HCT116 (cell line): ENCODE data around the gene CENPP. TPM values are rescaled to one million over a fixed set of nuclear protein-coding genes. Genes with fewer than 3 reads are reported as not detected.

ENCODE experiments used
- ATAC-seq: fragments of 200-7000 bp; cut with Tn5 transposase; 2 replicates; pipeline ENCODE4 v1.9.1; 2020; ENCODE audit warnings: mild to moderate bottlenecking, moderate library complexity
- BruUV-seq: library from RNA; stranded (reverse); fragments of 400-500 nt; replicated peaks from 2 replicates; lab custom pipeline; 2021; lab: Mats Ljungman, UMichigan
- CTCF ChIA-PET: fragments of 300-600 bp; sonication (Branson Sonifier 250); formaldehyde crosslinking; loops from one replicate; lab custom pipeline; 2021; ENCODE audit warnings: antibody characterized with exemption; lab: Charles Lee
- POLR2A ChIA-PET: fragments of 300-600, 350-600 bp; sonication (Branson Sonifier 250); formaldehyde crosslinking; loops from one replicate; lab custom pipeline; 2021; ENCODE audit warnings: antibody characterized with exemption; lab: Charles Lee
- RAD21 ChIA-PET, 2 experiments: fragments of 300-600 bp; sonication (Branson Sonifier 250); formaldehyde crosslinking; loops; one replicate each; lab custom pipeline; 2023; ENCODE audit warnings: low total read pairs in 2 of 2; ENCODE audit not compliant: uncharacterized antibody in 2 of 2, unreplicated experiment in 2 of 2, low non-redundant PET in 1 of 2; lab: Charles Lee
- DNase-seq: peaks from one replicate; pipeline ENCODE4 v3.0.0-alpha.2; 2010; ENCODE audit warnings: low read depth, low spot score
- H2AFZ ChIP-seq: fragments of 200-600 bp; shearing (Covaris generic), sonication (generic); 2 replicates; pipeline ENCODE4 v1.6.1; 2017; ENCODE audit warnings: low read depth, mixed run types, mixed read lengths, antibody characterized with exemption, low read length; ENCODE audit not compliant: poor library complexity, severe bottlenecking
- H3K27ac ChIP-seq: 2 replicates; pipeline ENCODE4 v1.5.1; 2012; ENCODE audit warnings: low read depth, low read length
- H3K27me3 ChIP-seq: fragments of 200-600 bp; sonication (generic); 2 replicates; pipeline ENCODE4 v1.6.1; 2016; ENCODE audit warnings: mixed run types, low read length, mixed read lengths; ENCODE audit not compliant: insufficient read depth
- H3K36me3 ChIP-seq, 2 experiments: fragments of 200-500 bp in 1 of 2; fragments of 200-600 bp in 1 of 2; sonication (Bioruptor generic) in 1 of 2; sonication (generic) in 1 of 2; 2 replicates each; pipeline versions ENCODE4 v1.5.1 to v1.6.1; 2014 to 2016; ENCODE audit warnings: low read length in 2 of 2, inconsistent platforms in 1 of 2, mixed read lengths in 1 of 2, mixed run types in 1 of 2; ENCODE audit not compliant: insufficient read depth in 2 of 2, control insufficient read depth in 1 of 2
- H3K4me1 ChIP-seq, 2 experiments: fragments of 200-600 bp in 1 of 2; sonication (generic) in 1 of 2; 2 replicates each; pipeline versions ENCODE4 v1.5.1 to v1.6.1; 2012 to 2017; ENCODE audit warnings: low read length in 2 of 2, inconsistent platforms in 1 of 2, mild to moderate bottlenecking in 1 of 2, mixed read lengths in 1 of 2, mixed run types in 1 of 2, moderate library complexity in 1 of 2; ENCODE audit not compliant: insufficient read depth in 2 of 2, control insufficient read depth in 1 of 2
- H3K4me2 ChIP-seq: fragments of 200-600 bp; sonication (generic); 2 replicates; pipeline ENCODE4 v1.6.1; 2017; ENCODE audit warnings: mixed run types, low read length, mixed read lengths
- H3K4me3 ChIP-seq, 2 experiments: fragments of 200-600 bp in 1 of 2; sonication (generic) in 1 of 2; replicated peaks in 1 of 2; 2 replicates each; pipeline ENCODE4 v1.5.1; 2011 to 2016; ENCODE audit warnings: low read length in 2 of 2, control low read depth in 1 of 2, low read depth in 1 of 2, mild to moderate bottlenecking in 1 of 2, mixed read lengths in 1 of 2, mixed run types in 1 of 2
- H3K79me2 ChIP-seq: fragments of 200-600 bp; sonication (generic); 2 replicates; pipeline ENCODE4 v1.6.1; 2017; ENCODE audit warnings: mild to moderate bottlenecking, mixed run types, low read length, moderate library complexity, mixed read lengths; ENCODE audit not compliant: insufficient read depth
- H3K9ac ChIP-seq: fragments of 200-600 bp; sonication (generic); 2 replicates; pipeline ENCODE4 v1.6.1; 2016; ENCODE audit warnings: low read length, mixed read lengths
- H3K9me2 ChIP-seq: fragments of 200-600 bp; sonication (generic), shearing (Covaris generic); 2 replicates; pipeline ENCODE4 v1.6.1; 2017; ENCODE audit warnings: mixed run types, mild to moderate bottlenecking, moderate library complexity; ENCODE audit not compliant: insufficient read depth
- H3K9me3 ChIP-seq, 2 experiments: fragments of 200-500 bp in 1 of 2; fragments of 200-600 bp in 1 of 2; sonication (Bioruptor generic) in 1 of 2; sonication (generic) in 1 of 2; 2 replicates each; pipeline ENCODE4 v1.6.1; 2014 to 2017; ENCODE audit warnings: low read length in 2 of 2, mixed read lengths in 2 of 2, inconsistent platforms in 1 of 2, low read depth in 1 of 2, mild to moderate bottlenecking in 1 of 2, mixed run types in 1 of 2, moderate library complexity in 1 of 2; ENCODE audit not compliant: control insufficient read depth in 1 of 2, insufficient read depth in 1 of 2
- H4K20me1 ChIP-seq: fragments of 200-600 bp; sonication (generic), shearing (Covaris generic); 2 replicates; pipeline ENCODE4 v1.6.1; 2017; ENCODE audit warnings: mixed run types, mild to moderate bottlenecking, moderate library complexity; ENCODE audit not compliant: insufficient read depth
- CBX3 ChIP-seq: IDR thresholded peaks from 2 replicates; pipeline ENCODE4 v1.6.1; 2012; ENCODE audit warnings: low read depth
- MAX ChIP-seq: IDR thresholded peaks from 2 replicates; pipeline ENCODE4 v1.6.1; 2012
- RAD21 ChIP-seq: IDR thresholded peaks from 2 replicates; pipeline ENCODE4 v1.6.1; 2012; ENCODE audit warnings: low read depth, mild to moderate bottlenecking
- ZBTB33 ChIP-seq: IDR thresholded peaks from 2 replicates; pipeline ENCODE4 v1.6.1; 2011; ENCODE audit warnings: mild to moderate bottlenecking, low read length, moderate library complexity; ENCODE audit not compliant: insufficient replicate concordance; ENCODE audit errors: extremely low read depth
- intact Hi-C: fragments of 100-400 bp; cut with micrococcal nuclease; formaldehyde crosslinking; loops from 2 replicates; pipeline ENCODE4 v1.10.0; 2022
- total RNA-seq: library from RNA; stranded (reverse); gene quantifications from one replicate; pipeline ENCODE4 v1.2.1, GENCODE V29; 2021; ENCODE audit not compliant: unreplicated experiment

CENPP gene
- total RNA-seq, 1 experiment from 2014 or later, result 7.0 TPM

GRCh38 chr9:92613268-92614122, 287.7 kb downstream of the CENPP start:
- Histone ChIP-seq H3K9ac (no peak overlapping the region), H3K4me2 (no peak overlapping the region), H3K9me3 (no peaks in the 10 kb centered on the region), H3K27ac (no peak overlapping the region)
- POLR2A ChIA-PET, result no interaction called here
- intact Hi-C loops, result no loop called here
- DNase-seq, result no peak
- TF ChIP-seq ZBTB33 (no peak), CBX3 (no peak)
- TF ChIP-seq, all 23 proteins: peak for 0
- Histone ChIP-seq H3K4me3 (no peak overlapping the region), H3K9me2 (no peaks in the 10 kb centered on the region), H3K79me2 (no peaks in the 10 kb centered on the region), H3K36me3 (peaks cover 2 to 11% of the 10 kb centered on the region in 2 experiments; a peak in 2 of 4 replicates), H3K4me1 (no peaks in the 10 kb centered on the region), H2AFZ (no peak overlapping the region), H3K27me3 (no peaks in the 10 kb centered on the region), H4K20me1 (no peaks in the 10 kb centered on the region)
- BruUV-seq, result no TSS peak
- no peak for ATAC-seq
- CTCF ChIA-PET, result no interaction called here
- RAD21 ChIA-PET, result no interaction called here

GRCh38 chr9:92614123-92614510, 288.4 kb downstream of the CENPP start:
- ChIA-PET RAD21 (no interaction called here), CTCF (no interaction called here), POLR2A (no interaction called here)
- Histone ChIP-seq H3K79me2 (no peaks in the 10 kb centered on the region), H3K4me1 (no peaks in the 10 kb centered on the region), H4K20me1 (no peaks in the 10 kb centered on the region), H3K9me2 (no peaks in the 10 kb centered on the region), H3K9me3 (no peaks in the 10 kb centered on the region), H3K36me3 (peaks cover 5 to 11% of the 10 kb centered on the region in 2 experiments; a peak in 3 of 4 replicates), H3K4me2 (no peak overlapping the region), H3K4me3 (no peak overlapping the region), H2AFZ (no peak overlapping the region), H3K27me3 (no peaks in the 10 kb centered on the region), H3K9ac (no peak overlapping the region), H3K27ac (no peak overlapping the region)
- no TSS peak for BruUV-seq
- intact Hi-C loops, result no loop called here
- DNase-seq, result no peak
- TF ChIP-seq RAD21 (no peak), MAX (no peak)
- ATAC-seq, result no peak
